ENCODE results near the gene PCNX3. TPM values are rescaled to one million over a fixed set of nuclear protein-coding genes. Genes with fewer than 3 reads are reported as not detected.

Gene PCNX3
- total RNA-seq, 4 donors from 2014 or later: 21.0 to 53.4 (median 29.8) TPM

DNA sequence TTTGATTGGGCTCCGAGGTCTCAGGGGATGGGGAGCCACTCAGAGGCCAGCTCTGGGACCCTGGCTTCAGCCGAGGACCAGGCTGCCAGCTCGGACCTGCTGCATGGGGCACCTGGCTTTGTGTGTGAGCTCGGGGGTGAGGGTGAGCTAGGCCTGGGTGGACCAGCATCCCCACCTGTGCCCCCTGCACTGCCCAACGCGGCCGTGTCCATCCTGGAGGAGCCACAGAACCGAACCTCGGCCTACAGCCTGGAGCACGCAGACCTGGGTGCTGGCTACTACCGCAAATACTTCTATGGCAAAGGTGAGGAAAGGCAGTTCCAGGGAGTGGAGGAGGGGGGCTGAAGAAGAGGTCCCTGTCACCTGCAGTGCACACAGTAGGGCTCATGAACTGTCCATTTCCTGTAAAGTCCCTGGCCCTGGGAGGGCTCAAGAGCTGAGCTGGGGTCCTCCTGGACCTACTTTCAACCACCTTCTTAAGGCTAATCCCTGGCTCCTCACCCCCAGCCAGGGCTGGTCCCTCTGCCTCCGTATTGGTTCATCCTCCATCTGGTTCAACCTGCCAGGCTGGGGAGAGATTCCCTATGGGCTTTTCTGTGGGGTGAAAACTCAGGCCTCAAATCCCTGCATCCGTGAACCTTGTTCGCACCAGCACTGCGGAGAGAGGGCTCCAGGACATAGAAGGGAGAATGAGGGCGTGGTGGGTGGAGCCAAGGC is 25.9 kb downstream of the PCNX3 start:
- Histone ChIP-seq H3K9me3 (no peaks in the 10 kb centered on the region), H3K4me1 (peaks cover 0 to 74% (median 46%) of the 10 kb centered on the region in 4 donors), H3K36me3 (peaks cover 0 to 63% (median 16%) of the 10 kb centered on the region in 3 donors)

DNA sequence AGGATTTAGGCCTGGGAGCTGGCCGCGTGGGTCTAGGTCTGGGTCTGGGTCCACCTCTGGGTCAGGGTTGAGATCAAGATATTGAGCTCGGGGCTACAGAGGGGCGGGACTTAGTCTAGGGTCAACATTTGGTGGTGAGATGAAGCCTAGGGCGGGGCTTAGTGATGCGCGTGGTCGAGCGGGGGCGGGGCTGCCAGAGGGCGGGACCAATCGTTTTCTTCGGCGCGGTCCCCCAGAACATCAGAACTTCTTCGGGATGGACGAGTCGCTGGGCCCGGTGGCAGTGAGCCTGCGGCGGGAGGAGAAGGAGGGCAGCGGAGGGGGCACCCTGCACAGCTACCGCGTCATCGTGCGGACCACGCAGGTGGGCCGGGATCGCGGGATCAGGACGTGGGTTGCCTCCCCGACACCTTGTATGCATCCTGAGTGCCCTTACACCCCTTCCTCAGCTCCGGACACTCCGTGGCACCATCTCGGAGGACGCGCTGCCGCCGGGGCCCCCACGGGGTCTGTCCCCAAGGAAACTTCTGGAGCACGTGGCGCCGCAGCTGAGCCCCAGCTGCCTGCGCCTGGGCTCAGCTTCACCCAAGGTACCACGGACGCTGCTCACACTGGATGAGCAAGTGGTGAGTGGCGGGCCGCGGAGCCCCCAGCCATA is 26.6 kb downstream of the PCNX3 start:
- Histone ChIP-seq H3K4me1 (peaks cover 0 to 71% (median 44%) of the 10 kb centered on the region in 4 donors), H3K27me3 (no peaks in the 10 kb centered on the region), H3K27ac (peak overlapping the region in 3 of 4 donors; percentile 90 to 96 (median 91)), H3K36me3 (peaks cover 0 to 64% (median 16%) of the 10 kb centered on the region in 3 donors), H3K9me3 (no peaks in the 10 kb centered on the region), H3K4me3 (peak overlapping the region in 2 of 4 donors; percentile 70 to 90)
- WGBS, 2 donors: 41 to 56% methylated on average over 37 to 38 of the region's 49 CpGs
- TF ChIP-seq EP300 (IDR thresholded peaks at IDR 0.05): no peak
- TF ChIP-seq POLR2A (IDR thresholded peaks at IDR 0.05): no peak
- TF ChIP-seq, protein P1, sequence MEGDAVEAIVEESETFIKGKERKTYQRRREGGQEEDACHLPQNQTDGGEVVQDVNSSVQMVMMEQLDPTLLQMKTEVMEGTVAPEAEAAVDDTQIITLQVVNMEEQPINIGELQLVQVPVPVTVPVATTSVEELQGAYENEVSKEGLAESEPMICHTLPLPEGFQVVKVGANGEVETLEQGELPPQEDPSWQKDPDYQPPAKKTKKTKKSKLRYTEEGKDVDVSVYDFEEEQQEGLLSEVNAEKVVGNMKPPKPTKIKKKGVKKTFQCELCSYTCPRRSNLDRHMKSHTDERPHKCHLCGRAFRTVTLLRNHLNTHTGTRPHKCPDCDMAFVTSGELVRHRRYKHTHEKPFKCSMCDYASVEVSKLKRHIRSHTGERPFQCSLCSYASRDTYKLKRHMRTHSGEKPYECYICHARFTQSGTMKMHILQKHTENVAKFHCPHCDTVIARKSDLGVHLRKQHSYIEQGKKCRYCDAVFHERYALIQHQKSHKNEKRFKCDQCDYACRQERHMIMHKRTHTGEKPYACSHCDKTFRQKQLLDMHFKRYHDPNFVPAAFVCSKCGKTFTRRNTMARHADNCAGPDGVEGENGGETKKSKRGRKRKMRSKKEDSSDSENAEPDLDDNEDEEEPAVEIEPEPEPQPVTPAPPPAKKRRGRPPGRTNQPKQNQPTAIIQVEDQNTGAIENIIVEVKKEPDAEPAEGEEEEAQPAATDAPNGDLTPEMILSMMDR (IDR thresholded peaks at IDR 0.05): no peak
- DNase-seq (ENCODE audit: low spot score in 2 of 2): no peak

More for the DNA sequence above, 25.9 kb downstream of the PCNX3 start:
- TF ChIP-seq POLR2A (IDR thresholded peaks at IDR 0.05) (no peak), EP300 (IDR thresholded peaks at IDR 0.05) (no peak)
- TF ChIP-seq, protein P1 (IDR thresholded peaks at IDR 0.05): no peak
- DNase-seq (ENCODE audit: low spot score in 2 of 2): no peak
- 75 to 78% methylated on average over 12 to 16 of the region's 16 CpGs for WGBS, 2 donors
- Histone ChIP-seq H3K27ac (peak overlapping the region in 3 of 4 donors; percentile 90 to 96 (median 91)), H3K27me3 (no peaks in the 10 kb centered on the region), H3K4me3 (peak overlapping the region in 3 of 4 donors; percentile 10 to 90 (median 70))

DNA sequence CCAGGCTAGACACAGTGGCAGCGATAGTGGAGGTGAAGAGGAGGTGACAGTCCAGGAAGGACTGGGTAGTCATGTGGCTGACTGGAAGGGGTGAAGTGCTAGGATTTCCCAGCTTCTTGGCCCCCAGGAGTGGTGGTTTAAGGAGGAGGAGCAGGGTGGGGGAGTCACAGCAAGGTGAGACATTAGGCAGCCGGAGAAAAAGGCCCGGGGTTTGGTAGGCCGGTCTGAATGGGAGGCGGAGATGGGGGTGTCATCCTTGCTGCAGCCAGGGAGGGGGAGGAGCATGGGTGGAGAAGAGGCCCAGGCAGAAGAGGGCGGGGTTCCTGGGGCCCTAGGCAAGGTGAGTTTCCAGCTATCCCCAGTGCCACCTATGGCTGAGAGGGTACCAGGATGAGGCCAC is 28.4 kb downstream of the PCNX3 start:
- peaks cover 0 to 64% (median 36%) of the 10 kb centered on the region in 4 donors for H3K4me1 ChIP-seq
- no peak for DNase-seq (ENCODE audit: low spot score in 2 of 2)
- H3K27me3 ChIP-seq: no peaks in the 10 kb centered on the region
- 66 to 68% methylated on average over 6 of the region's 6 CpGs for WGBS, 2 donors
- no peak overlapping the region for H3K4me3 ChIP-seq
- H3K27ac ChIP-seq: peak overlapping the region in 1 of 4 donors; percentile 35
- H3K36me3 ChIP-seq: peaks cover 0 to 82% (median 17%) of the 10 kb centered on the region in 3 donors
- no peaks in the 10 kb centered on the region for H3K9me3 ChIP-seq
- TF ChIP-seq, protein P1 (IDR thresholded peaks at IDR 0.05): no peak
- TF ChIP-seq POLR2A (IDR thresholded peaks at IDR 0.05) (no peak), EP300 (IDR thresholded peaks at IDR 0.05) (no peak)

DNA sequence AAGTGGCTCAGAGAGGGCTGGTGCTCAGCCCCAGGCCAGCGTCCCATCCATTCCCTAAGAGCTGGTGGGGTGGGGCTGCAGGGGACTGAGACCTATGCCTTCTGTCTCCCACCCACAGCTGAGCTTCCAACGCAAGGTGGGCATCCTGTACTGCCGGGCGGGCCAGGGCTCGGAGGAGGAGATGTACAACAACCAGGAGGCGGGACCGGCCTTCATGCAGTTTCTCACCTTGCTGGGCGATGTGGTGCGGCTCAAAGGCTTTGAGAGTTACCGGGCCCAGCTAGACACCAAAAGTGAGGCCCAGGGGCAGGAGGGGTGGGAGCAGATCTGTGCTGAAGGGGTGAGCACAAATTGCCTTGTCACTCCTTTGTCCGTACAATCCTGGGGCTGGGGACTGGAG is 29.3 kb downstream of the PCNX3 start:
- WGBS, 2 donors: 79 to 94% methylated on average over 9 to 11 of the region's 11 CpGs
- no peak overlapping the region for H3K27ac ChIP-seq
- no peak overlapping the region for H3K4me3 ChIP-seq
- H3K4me1 ChIP-seq: peaks cover 0 to 64% (median 28%) of the 10 kb centered on the region in 4 donors
- no peak for DNase-seq (ENCODE audit: low spot score in 2 of 2)
- no peak for TF ChIP-seq POLR2A (IDR thresholded peaks at IDR 0.05)
- TF ChIP-seq, protein P1 (IDR thresholded peaks at IDR 0.05): no peak
- no peak for TF ChIP-seq EP300 (IDR thresholded peaks at IDR 0.05)
- H3K9me3 ChIP-seq: no peaks in the 10 kb centered on the region
- H3K36me3 ChIP-seq: peaks cover 0 to 91% (median 26%) of the 10 kb centered on the region in 3 donors
- H3K27me3 ChIP-seq: no peaks in the 10 kb centered on the region

DNA sequence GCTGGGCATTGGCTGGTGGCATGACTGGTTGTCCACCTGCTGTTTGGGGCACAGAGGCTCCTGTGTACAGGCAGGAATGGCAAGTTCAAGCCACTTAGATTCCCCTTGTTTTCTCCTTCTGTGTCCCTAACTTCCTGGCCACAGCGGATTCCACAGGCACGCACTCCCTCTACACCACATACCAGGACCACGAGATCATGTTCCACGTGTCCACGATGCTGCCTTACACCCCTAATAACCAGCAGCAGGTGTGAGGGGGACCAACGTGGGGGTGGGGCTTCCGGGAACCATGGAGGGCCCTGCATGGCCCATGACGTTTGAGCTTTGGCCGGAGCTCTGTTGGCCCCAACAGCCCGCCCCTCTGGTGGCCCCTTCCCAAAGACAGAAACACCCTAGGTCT is 30.1 kb downstream of the PCNX3 start:
- no peak for DNase-seq (ENCODE audit: low spot score in 2 of 2)
- 47 to 62% methylated on average over 6 to 10 of the region's 10 CpGs for WGBS, 2 donors
- Histone ChIP-seq H3K9me3 (no peaks in the 10 kb centered on the region), H3K27ac (peak overlapping the region in 1 of 4 donors; percentile 62), H3K27me3 (no peaks in the 10 kb centered on the region), H3K4me3 (no peak overlapping the region), H3K4me1 (peaks cover 0 to 64% (median 22%) of the 10 kb centered on the region in 4 donors), H3K36me3 (peaks cover 0 to 98% (median 27%) of the 10 kb centered on the region in 3 donors)
- TF ChIP-seq, protein P1 (IDR thresholded peaks at IDR 0.05): no peak
- no peak for TF ChIP-seq EP300 (IDR thresholded peaks at IDR 0.05)
